Upper lobe of right lung (tissue), 1 donor: ENCODE results near the gene NOTCH1. TPM values are rescaled to one million over a fixed set of nuclear protein-coding genes. Genes with fewer than 3 reads are reported as not detected.

Experiments
- ATAC-seq: fragments of 200-7000 bp; cut with Tn5 transposase; one replicate; pipeline ENCODE4 v1.9.1; 2020; ENCODE audit warnings: mild to moderate bottlenecking, moderate library complexity
- DNase-seq: peaks from one replicate; pipeline ENCODE4 v3.0.0-alpha.2; 2020
- H3K27ac ChIP-seq: fragments of 200-600 bp; one replicate; pipeline ENCODE4 v1.8.0; 2022
- H3K27me3 ChIP-seq: fragments of 200-600 bp; one replicate; pipeline ENCODE4 v1.8.0; 2022; ENCODE audit warnings: mild to moderate bottlenecking
- H3K36me3 ChIP-seq: fragments of 200-600 bp; one replicate; pipeline ENCODE4 v1.8.0; 2022
- H3K4me1 ChIP-seq: fragments of 200-600 bp; one replicate; pipeline ENCODE4 v1.8.0; 2022
- H3K4me3 ChIP-seq: fragments of 200-600 bp; one replicate; pipeline ENCODE4 v1.8.0; 2022; ENCODE audit warnings: mild to moderate bottlenecking
- H3K9me3 ChIP-seq: fragments of 200-600 bp; one replicate; pipeline ENCODE4 v1.8.0; 2022
- intact Hi-C: fragments of 100-400 bp; cut with DNase I; formaldehyde crosslinking; loops from one replicate; pipeline ENCODE4 v1.11.0; 2022
- total RNA-seq: library from RNA; stranded (reverse); fragmentation: NEBNext Ultra II Directional; extraction: Animal tissue kit (Norgen Biotek cat#: 25700); gene quantifications from one replicate; pipeline ENCODE4 v1.2.1, GENCODE V29; 2021
- TF ChIP-seq, protein P1 (sequence below): fragments of 200-600 bp; IDR thresholded peaks from one replicate; pipeline ENCODE4 v1.8.0; 2022; ENCODE audit warnings: antibody characterized with exemption
- donor health status: DM: no; HTN: yes; CAD: no; lungs with severe emphysema.

NOTCH1 gene
- total RNA-seq, 1 donor from 2014 or later = 114 TPM

DNA sequence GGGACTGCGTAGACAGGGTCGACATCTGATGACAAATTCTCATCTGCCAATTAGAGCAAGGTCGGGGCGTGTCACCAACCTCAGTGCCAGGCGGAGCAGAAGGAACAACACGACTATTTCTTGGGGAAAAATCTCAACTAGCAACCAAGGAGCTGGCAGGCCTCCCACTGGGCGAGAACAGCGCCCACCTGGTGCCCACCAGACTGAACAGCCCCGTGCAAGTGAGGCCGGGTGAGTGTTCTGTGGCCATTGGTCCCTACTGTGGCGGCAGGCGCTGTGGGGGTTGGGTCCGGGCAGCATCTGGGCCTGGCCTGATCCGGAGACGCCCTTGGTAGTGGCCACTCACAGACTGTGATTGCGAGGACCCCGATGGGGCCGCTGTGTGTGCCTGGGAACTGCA, 11.5 kb downstream of the NOTCH1 start:
- Histone ChIP-seq H3K27me3 (no peaks in the 10 kb centered on the region), H3K4me3 (no peak overlapping the region), H3K27ac (peak overlapping the region; percentile 71), H3K4me1 (peaks cover 86% of the 10 kb centered on the region), H3K36me3 (peaks cover 21% of the 10 kb centered on the region), H3K9me3 (no peaks in the 10 kb centered on the region)
- intact Hi-C loops = no loop called here
- no peak for ATAC-seq
- DNase-seq = no peak
- TF ChIP-seq, protein P1, sequence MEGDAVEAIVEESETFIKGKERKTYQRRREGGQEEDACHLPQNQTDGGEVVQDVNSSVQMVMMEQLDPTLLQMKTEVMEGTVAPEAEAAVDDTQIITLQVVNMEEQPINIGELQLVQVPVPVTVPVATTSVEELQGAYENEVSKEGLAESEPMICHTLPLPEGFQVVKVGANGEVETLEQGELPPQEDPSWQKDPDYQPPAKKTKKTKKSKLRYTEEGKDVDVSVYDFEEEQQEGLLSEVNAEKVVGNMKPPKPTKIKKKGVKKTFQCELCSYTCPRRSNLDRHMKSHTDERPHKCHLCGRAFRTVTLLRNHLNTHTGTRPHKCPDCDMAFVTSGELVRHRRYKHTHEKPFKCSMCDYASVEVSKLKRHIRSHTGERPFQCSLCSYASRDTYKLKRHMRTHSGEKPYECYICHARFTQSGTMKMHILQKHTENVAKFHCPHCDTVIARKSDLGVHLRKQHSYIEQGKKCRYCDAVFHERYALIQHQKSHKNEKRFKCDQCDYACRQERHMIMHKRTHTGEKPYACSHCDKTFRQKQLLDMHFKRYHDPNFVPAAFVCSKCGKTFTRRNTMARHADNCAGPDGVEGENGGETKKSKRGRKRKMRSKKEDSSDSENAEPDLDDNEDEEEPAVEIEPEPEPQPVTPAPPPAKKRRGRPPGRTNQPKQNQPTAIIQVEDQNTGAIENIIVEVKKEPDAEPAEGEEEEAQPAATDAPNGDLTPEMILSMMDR = no peak

DNA sequence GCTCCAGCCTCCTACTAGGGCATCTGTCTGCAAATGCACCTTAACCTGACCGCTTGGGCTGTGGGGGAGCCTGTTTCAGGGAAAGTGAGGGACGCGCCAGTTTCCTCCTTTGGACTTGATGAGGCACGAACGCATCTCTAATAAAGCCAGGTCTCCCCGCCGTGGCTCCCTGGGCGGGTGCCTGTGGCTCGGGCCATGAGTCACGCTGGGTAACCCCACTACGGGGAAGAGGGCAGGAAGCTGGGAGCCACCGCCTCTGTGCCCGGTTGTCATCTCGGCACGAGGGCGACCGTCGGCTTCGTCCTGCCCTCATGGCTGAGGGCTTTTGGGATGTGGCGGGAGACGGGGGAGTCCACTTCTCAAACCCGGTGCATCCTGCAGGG, 12.1 kb downstream of the NOTCH1 start:
- intact Hi-C loops = no loop called here
- H3K27ac ChIP-seq = peak overlapping the region; percentile 71

DNA sequence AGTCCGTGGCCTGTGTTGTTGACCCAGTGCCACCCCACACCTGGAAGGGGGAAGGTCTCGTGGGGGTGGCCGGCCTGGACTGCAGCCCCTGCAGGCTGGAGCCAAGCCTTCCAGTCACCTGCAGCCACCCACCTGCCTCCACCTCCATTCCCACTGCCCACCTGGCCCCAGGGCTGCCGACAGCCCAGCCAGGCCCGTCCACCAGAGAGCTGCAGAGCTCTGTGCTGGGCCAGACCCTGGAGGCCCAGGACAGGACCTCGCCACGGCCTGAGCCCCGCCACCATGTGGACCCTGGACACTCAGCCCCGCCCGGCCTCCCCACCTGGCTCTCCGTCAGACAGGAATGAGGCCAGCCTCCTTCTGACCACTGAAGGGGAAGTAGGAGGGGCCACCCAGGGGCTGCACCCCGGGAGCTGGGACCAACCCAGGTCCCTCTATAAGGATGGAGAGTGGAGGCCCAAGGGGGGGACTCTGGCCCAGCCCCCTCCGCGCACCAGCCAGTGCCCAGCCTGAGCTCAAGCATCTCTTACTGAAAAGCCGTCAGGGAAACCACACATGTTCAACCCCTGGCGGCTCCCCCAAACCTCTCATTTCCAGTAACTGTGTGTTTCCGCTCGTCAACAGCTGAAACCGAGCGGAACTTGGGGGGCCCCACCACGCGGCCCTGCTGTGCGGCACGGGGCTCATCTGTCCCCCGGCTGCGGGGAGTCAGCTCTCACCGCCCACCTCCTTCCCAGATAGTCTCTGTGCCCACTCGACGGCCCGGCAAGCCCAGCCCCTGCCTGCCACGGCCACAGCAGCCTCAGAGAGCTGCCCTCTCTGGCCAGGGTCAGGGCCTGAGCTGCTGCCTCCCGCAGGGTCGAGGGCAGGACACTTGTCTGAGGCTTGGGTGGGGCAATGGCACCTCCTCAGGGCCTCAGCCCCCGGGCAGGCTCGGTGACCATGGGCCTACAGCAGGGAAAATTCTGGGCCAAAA, 12.8 kb downstream of the NOTCH1 start:
- TF ChIP-seq, protein P1 = no peak
- Histone ChIP-seq H3K36me3 (peaks cover 21% of the 10 kb centered on the region), H3K4me1 (peaks cover 84% of the 10 kb centered on the region), H3K27ac (peak overlapping the region; percentile 71), H3K9me3 (no peaks in the 10 kb centered on the region), H3K4me3 (peak overlapping the region; percentile 19), H3K27me3 (no peaks in the 10 kb centered on the region)
- intact Hi-C loops = no loop called here
- peak; percentile 2 for ATAC-seq
- no peak for DNase-seq

More for the DNA sequence above, 12.1 kb downstream of the NOTCH1 start:
- no peaks in the 10 kb centered on the region for H3K27me3 ChIP-seq
- H3K4me3 ChIP-seq = peak overlapping the region; percentile 19
- H3K9me3 ChIP-seq = no peaks in the 10 kb centered on the region
- peaks cover 21% of the 10 kb centered on the region for H3K36me3 ChIP-seq
- DNase-seq (peak; percentile 86), ATAC-seq (peak; percentile 73)
- TF ChIP-seq, protein P1 = no peak
- H3K4me1 ChIP-seq = peaks cover 86% of the 10 kb centered on the region

DNA sequence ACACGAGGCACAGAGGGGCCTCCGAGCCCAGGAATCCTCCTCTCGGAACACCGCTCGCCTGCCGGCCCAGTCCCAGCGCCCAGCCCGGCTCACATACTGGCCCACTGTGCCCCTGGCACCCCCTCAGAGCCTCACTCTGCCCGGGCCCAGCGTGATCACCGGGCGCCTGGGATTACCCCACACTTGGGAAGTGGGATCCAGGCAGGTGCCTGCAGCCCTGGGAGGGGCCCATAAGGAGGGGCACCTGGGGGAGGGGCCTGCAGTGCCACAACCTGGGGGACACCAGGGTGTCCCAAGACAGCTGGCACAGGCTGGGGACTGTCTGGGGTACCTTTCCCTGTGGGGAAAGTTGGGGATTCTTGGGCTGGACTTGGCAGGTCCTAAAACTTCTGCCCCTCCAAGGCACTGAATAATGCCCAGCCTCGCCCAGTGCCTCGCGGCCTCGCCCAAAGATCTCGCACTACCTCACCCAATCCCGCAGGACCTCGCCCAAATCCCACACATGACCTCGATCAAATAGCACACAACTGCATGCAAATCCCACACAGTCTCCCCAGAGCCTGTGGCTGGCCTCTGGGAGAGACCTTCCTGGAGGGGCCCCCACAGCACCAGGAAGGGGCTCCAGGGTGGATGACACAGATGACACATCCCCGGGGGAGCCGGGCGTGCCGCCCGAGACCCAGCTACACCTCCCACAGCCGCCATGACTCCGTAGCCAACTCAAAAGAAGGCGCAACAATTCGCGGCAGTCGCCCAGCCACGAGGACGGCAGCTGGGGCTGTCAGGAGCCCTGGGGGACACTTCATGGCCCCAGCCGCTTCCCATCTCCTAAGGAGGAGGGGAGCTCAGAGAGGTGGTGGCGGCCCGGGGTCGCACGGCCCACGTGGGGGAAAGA, 13.7 kb downstream of the NOTCH1 start:
- DNase-seq = no peak
- intact Hi-C loops = no loop called here
- H3K27ac ChIP-seq = peak overlapping the region; percentile 66
- ATAC-seq = peak; percentile 3
- H3K4me3 ChIP-seq = no peak overlapping the region
- peaks cover 83% of the 10 kb centered on the region for H3K4me1 ChIP-seq
- peaks cover 13% of the 10 kb centered on the region for H3K36me3 ChIP-seq
- TF ChIP-seq, protein P1 = no peak
- H3K9me3 ChIP-seq = no peaks in the 10 kb centered on the region
- H3K27me3 ChIP-seq = no peaks in the 10 kb centered on the region

DNA sequence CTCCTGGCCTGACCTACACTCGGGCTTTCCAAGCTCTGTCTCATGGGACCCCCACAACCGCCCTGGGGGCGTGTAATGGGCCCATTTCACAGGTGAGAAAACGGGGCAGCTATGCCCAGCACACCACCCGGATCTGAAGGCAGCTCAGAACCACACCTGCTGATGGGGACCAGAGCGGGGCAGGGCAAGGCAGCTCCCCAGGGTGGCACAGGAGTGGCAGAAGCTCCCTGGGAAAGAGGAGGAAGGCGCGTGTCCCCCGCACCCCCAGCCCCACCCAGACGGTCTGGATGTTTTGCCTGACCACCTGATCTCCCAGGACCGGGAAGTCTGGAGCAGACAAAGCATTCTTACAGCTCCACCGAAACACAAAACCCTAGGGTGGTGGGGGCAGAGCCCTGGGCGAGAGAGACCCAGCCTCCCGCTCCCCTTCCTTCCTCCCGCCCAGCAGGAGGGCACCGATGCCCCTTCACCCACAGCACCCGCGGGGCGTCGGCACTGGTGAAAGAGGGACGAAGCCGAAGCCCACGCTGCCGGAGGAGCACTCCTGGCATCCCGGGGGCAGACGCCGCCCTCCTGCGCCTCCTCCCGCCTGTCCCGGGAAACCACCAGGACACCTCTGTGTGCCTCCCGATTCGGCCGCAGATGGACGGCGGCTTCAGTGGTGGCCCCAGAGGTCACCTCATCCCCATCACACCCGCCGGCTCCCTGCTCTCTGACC, 14.5 kb downstream of the NOTCH1 start:
- TF ChIP-seq, protein P1 = no peak
- intact Hi-C loops = no loop called here
- Histone ChIP-seq H3K4me1 (peaks cover 83% of the 10 kb centered on the region), H3K9me3 (no peaks in the 10 kb centered on the region), H3K27ac (peak overlapping the region; percentile 66), H3K27me3 (no peaks in the 10 kb centered on the region), H3K36me3 (peaks cover 6% of the 10 kb centered on the region), H3K4me3 (no peak overlapping the region)
- ATAC-seq (no peak), DNase-seq (no peak)
